ENCODE data around the gene PITHD1.
"Not testable (repeated sequence)": the region's sequence is repeated elsewhere in the genome, so short reads cannot be mapped to it uniquely, and the experiment has no call there.

Gene PITHD1

DNA sequence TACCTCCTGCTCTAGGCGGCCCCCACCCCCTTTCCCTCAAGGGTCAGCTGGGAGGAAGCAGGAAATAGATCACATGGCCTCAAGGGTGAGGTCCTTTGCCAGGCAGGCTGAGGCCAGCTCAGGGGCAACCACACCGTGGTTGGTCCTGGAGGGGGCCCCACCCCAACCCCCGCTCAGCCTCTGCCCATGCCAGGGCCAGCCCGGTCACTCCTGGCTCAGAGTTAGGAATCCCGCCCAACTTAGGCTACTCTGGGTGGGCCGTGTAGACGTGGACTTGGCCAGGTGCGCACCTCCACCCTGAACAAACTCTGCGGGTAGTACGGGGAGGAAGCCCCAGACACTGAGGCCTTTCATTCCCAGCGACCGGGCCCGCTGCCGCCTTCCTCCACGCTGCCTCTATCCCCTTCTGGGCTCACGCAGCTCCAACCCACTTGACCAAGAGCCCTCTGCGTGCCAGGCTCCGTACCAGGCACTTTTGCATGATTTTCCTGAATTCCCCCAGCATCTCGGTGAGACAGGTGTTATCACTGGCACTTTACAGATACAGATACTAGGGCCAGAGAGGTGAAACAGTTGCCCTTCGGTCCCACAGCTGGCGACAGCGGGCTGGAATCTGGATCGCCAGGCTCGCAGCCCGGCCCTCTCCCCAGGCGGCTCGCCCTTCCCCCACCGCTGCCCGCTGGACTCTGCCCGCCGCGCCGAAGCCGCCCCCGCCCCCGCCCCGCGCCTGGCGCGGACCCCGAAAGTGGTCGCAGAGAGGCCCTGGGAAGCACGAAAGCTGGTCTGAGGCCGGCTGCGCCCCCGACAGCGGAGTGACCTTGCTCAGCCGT is 21.6 kb downstream of the PITHD1 start:
- peak; percentile 80 for DNase-seq

DNA sequence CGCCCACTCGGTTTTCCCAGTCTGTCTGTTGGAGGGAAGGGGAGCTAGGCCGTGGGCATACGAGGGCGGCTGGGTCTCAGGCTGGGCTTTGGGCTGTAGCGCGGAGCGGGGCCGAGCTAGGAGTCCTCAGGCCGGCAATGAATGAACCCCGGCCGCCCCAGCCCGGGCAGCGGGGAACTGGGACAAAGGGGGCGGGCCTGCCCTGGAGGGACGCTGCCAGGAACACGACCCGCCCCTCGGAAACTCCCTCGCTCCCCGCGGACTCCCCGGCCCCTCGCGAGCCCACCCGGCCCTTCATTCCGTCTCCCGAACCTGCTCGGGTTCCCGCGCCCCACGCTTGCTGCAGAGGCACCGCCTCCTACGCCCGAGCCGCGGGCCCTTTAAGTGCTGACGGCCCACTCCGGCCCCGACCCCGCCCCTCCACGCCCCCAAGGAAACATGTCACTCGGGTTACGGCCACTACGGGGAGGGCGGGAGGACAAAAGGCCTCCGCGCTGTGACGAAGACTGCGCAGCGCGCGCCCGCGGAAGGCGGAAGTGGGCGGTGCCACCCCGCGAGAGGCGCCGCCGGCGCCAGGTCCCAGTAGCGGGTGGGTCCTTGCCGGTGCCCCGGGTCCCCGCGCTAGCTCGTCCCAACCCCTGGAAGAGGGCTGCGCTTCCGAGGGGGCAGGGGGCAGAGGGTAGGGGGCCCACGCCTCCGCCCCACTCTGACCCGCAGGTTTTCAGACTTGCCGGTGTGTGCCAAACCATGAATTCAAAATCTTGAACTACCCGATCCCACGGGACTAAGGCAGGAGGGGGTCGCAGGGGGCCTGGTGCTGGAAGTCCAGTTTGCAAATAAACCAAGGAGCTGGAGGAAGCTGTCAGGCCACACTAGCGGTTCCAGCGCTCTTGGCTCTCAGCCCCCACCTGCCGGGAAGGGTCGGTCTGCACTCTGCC is 22.5 kb downstream of the PITHD1 start, which contains the start of gene GALE:
Gene GALE, minus strand, starts transcription at position 355 of the 938 bp plus-strand sequence. CDS start 1,747 bp downstream, outside the sequence.
- peak; percentile 98 for DNase-seq

DNA sequence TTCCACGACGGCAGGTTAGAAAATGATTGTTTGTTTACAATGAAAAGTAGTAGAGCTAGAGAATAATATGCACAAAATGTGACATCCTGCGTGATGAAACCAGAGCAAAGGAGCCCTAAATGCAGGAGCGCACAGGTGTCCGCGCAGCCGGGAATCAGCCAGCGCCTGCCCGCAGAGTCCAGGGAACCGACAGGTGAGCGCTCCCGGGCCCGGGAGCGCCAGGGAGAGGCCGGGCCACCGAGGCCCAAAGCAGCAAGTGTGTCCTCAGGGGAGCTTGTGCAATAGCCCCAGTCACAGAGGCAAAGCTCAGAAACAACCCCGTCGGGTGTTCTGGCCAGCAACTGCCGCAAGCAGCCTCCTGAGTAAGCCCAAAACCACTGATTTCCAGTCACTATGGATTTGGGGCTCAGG is 23.1 kb downstream of the PITHD1 start:
- DNase-seq = no peak

DNA sequence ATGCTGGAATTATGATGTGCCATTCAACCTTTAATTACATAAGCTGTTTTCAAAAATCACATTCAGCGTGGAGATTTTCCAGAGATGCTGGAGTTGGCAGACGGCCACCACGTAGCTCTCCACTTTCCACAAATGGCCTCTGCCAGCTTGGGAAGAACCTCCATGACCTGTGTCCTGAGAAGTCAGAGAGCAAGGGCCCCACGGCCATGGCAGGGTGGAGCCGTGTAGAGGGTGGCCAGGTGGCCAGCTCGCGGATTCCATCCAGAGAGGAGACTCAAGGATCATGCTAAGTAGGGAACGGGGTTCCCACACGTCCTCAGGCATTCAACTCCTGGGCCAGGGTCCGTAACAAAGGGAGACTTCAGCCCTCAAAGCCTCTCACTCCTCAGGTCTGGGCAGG is 23.7 kb downstream of the PITHD1 start:
- DNase-seq = no peak

DNA sequence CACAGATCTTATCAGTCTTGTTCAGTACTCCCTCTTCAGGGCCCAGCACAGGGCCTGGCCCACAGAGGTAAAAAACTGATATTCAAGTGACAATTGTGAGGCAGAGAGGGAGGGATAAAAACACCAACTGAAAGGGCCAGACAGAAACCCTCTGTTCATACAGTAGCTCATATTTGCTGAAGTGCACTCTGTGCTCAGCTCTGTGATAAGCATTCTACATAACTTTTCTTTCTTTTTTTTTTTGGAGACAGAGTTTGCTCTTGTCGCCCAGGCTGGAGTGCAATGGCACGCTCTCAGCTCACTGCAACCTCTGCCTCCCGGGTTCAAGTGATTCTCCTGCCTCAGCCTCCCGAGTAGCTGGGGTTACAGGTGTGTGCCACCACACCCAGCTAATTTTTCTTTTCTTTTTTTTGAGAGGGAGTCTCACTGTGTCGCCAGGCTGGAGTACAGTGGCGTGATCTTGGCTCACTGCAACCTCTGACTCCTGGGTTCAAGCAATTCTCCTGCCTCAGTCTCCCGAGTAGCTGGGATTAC is 24.7 kb downstream of the PITHD1 start:
- not testable (repeated sequence) for DNase-seq

DNA sequence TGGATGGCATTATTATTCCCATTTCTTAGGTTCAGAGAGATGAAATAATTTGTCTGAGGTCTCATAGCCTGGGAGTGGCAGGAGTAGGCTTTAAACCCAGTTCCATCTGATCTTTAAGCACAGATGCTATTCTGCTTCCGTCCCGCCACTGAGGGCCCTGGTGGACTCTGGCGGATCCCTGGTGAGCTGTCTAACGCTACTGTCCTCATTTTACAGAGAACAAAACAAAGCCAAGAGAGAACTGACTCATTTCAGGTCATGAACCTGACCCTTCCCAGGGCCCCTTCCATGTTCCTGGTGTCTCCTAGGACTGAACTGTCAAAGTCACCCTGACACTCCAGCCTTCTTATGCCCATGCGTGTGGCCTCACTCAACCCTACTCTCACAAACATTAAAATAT is 25.5 kb downstream of the PITHD1 start:
- DNase-seq = no peak

DNA sequence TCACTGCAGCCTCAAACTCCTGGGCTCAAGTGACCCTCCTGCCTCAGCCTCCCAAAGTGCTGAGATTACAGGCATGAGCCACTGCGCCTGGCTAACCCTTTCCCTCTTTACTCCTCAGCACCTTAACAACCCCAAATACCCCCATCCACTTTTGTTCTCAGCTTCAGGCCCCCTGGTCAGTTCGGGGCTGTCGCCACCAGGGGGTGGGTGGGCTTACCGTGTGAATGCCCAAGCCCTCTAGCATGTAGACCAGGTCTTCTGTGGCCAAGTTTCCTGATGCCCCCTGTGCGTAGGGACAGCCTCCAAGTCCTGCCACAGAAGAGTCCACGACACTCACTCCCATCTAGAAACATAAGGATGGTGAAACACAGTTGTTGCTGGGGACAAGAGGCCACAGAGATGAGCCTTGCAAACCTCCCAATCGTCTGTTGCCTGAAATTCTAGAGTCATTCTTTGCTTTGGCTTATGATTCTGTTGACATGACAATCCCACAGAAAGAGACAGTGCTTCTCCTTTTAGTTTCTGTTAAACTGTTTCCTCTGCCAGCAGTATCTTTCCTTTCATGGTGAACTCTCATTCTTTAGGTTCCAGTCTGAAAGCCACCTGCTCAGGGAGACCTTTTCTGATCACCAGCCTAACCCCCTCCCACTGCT is 26.1 kb downstream of the PITHD1 start:
- no peak for DNase-seq

DNA sequence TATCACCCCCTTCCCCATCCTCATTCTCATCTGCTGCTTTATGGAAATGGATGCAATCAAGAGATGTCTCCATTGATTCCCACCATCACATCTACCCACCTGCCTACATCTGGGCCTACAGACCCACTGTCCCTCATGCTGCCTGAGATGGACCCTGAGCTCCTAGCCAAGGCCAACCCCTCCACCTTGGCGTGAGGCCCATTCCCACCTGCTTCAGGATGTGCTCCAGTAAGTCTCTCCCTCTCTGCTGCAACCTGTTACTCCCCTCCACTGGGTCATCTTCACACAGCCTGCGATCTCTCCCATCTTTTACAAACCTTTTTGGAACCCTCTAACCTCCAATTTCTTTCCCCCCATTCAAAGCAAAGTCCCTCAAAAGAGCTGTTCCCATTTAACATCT is 26.8 kb downstream of the PITHD1 start:
- DNase-seq = no peak

DNA sequence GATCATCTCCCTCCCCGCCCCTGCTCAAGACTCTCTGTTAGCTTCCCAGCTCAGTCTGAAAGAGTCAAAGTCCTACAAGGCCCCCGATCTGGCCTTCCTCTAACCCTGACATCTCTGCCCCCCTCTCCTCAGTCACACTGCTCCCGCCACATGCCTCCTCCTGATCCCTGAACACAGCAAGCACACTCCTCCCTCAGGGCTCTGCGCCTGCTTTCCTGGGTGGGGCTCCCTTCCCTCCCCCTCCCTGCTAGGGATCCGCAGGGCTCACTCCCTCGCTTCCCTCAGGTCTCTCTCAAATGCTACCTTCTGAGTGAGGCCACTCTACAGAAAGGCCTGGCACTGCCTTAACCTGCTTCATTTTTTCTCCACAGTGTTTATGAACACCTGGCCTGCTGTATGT is 28.1 kb downstream of the PITHD1 start:
- DNase-seq = no peak

DNA sequence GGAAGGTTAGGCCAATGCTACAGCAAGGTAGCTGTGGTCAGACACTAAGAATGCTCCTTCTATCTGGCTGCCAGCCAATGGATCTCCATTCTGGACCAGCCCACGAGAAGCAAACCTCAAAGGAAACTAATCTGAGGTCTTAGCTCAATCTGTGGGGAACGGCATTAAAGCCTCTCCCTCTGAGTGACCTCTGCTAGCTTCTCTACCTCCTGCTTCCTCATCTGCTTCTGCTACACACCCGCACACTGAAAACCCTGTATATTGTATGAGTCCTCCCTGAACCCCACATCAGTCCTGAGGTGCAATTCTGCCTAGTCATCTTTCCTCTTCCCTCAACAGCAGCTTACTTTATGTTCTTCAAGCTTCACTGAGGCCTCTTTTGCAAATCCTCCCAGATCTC is 29.2 kb downstream of the PITHD1 start:
- DNase-seq = no peak

DNA sequence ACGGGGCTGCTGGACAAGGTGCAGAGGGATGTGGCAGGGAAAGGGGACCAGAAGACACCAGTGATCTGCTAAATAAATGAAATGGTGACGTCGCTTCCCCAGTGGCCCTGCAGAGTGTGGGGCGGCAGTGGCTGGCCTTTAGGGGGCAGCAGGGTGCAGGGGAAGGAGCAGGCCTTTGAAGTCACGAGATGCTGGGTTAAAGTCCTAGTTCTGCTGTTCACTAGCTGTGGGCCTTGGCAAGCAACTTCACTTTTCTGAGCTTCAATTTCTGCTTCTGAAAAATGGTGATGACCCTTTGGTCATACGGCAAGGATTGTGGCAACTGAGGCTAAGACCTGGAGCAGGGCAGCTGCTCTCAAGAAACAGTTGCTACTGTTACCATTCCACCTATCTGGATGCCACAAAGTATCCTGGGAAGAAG is 31.5 kb downstream of the PITHD1 start:
- peak; percentile 75 for DNase-seq

DNA sequence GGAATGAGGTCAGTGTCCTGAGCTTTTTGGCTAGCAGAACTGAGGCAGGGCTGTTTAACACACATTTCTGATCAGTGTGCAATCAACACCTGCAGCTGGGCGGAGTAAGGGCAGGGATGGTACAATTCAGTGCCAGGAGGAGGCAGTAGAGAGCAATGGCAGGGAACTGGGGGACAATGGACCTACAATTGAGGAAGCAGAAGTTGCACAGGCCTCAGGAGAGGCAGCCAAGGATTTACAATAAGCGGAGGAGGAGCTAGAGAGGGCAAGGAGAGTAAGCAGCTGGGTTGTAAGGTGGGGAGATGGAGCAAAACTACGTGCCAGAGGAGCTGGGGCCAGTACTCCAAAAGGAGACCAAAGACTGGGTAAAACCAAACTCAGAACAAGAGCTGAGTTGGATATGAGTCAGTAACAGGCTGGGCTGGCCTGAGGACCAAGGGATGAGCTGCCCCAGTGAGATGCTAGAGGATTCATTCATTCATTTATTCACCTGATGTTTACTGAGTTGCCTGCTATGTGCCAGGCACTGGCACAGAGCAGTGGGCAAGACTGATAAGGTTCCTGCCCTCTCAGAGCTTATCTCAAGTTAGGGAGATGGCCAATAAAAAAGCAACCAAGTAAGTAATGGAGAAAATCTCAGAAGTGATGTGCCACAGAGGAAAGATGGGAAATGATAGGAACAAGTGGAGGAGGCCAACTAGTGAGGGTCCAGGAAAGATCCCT is 32.8 kb downstream of the PITHD1 start:
- DNase-seq = peak; percentile 61

DNA sequence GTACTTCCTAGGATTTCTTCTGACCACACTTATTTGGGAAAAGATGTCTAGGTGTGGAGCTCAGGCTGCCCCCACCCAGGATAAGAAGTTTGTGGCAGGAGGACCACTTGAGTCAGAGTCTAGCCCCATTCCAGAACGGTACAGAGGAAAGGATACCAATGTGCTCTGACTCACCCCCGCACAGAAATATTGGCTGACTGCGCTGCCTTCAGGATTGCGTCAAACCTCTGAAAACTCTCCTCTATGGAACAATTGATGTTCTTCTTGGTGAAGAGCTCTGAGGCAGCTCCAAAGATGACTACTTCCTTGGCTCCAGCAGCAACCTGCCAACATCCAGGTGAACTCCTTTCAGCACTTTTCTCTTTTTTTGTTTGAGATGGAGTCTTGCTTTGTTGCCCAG is 35.8 kb downstream of the PITHD1 start:
- no peak for DNase-seq

DNA sequence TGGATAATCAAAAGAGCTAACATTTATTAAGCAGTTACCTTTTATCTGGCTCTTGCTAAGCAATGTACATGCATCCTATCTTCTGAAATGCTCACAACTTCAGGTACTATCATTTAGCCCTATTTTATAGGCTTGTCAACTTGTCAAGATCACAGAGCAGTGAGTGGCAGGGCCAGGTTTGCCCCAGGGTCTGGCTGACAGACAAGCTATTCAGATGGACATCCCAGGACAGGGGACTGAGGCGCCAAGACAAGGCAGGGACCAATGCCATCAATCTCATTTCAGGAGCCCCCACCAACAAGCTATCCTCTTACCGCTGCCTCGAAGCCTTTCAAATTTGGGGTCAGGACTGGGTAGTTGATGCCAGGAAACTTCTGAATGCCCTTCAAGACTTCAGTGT is 38.1 kb downstream of the PITHD1 start:
- DNase-seq = no peak

DNA sequence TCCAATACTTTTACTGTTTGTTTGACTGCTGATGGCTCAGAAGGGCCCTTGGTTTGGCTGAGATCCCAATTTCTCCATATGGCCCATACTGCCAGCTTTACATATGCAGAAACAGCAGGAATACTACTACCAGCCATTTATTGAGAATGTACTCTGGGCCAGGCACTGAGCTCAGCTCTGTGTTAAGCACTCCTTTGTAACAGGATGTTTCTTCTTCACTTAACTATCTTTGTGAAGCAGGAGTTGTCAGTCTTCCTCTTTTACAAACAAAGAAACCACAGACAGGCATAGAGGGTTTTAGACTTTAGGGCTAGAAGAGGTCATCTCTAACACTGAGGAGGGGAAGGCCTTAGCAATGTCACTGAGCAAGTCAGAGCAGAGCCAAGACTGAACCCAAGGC is 38.7 kb downstream of the PITHD1 start:
- no peak for DNase-seq

DNA sequence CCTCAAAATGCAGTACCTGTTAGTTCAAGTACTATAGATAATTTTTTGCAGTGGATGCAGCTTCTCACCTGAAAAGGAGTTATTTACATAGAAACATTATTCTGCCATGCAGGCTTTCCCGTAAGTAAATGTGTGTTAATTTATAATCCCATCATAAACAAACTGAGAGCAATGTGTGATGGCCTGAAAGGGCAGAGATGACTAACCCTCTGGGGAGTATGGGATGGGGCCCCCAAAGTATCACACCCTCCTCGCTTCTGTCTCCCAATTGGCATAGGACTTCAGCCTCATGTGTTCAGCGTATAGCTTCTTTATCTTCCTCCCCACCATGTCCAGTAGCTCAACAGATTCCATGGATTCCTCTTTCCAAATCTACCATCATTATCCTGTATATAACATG is 39.4 kb downstream of the PITHD1 start:
- DNase-seq = no peak

DNA sequence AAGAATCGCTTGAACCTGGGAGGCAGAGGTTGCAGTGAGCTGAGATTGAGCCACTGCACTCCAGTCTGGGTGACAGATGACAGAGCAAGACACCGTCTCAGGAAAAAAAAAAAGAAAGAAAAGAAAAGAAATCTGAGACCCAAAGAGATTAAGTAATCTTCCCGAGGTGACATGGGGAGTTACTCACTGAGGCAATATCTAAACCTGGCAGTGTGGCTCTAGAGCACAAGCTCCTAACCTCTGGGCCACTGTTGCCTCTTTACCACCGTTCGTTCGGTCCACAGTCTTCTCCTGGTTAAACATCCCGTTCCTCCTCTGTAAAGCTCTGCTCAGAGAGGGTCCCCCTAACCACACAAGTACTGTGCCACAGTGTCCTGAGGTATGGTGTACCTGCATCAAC is 45.5 kb downstream of the PITHD1 start:
- no peak for DNase-seq

DNA sequence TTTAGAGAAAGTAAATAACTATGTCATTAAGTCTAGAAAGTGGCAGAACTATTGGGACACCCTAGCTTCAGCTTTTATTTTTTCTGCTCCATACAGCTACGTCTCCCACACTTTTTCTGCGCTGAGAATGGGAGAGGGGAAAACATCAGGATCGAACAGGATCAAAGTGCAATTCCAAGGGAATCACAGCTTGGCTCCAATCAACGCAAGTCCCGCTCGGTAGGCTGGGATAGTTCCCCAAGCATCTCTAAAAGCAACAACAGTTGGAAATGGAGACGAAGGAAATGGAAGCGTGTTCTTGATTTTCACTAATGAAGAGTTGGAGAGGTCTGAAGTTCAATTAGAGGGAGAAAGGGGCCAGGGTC is 46.5 kb downstream of the PITHD1 start:
- DNase-seq = no peak

DNA sequence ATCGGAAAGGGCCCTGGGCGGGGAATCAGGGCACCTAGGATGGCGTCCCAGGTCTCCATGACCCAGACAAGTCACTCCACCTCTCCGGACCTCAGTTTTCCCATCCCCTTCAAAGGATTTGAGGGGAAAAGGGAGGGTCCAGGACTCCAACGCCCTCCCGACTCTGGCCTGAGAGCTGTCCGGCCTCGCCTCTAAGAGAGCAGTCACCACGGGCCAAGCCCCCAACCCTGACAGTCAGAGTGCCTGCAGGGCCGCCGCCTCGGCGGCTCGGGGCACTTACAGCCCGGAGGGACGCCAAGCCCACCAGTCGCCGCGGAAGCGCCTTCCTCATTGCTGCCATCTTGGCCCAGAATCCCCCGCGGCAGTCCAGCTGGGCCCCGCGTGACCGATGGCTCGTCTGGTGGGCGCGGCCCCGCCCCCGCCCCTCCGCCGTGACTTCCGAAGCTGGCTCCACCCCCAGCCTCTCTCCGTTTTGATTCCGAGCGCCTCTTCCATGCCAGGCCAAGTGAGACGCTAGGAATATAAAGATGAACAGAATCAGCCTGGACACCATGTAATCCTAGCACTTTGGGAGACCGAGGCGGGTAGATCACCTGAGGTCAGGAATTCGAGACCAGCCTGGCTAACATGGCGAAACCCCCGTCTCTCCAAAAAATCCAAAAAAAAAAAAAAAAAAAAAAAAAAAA is 47.0 kb downstream of the PITHD1 start, which contains the start of gene HMGCL:
Gene HMGCL, minus strand, starts transcription at position 354 of the 686 bp plus-strand sequence. Its CDS starts 14 bp downstream, at position 340.
- DNase-seq = peak; percentile 96

DNA sequence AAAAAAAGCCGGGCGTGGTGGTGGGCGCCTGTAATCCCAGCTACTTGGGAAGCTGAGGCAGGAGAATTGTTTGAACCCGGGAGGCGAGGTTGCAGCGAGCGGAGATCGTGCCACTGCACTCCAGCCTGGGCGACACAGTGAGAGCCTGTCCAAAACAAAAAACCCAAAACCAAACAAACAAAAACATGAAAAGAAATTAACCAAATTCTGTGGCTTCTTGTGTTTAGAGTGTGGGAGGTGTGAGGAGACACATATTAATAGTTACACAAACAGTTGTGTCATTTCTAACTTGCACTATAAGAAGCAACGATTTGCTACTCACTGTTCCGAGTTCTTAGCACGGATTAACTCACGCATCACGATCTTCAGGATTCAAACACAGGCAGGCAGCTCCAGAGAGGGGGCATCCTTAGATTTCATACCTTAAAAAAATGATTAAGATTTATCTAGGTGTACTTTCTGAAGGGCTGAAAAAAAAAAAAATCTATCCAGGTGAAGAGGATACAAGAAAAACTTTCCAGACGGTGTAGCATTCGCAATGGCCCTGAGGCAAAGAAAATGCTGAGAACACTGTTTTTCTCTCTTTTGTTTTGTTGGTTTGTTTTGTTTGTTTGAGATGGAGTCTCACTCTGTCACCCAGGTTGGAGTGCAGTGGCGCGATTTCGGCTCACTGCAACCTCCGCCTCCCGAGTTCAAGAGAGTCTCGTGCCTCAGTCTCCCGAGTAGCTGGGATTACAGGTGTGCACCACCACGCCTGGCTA is 47.7 kb downstream of the PITHD1 start:
- no peak for DNase-seq

DNA sequence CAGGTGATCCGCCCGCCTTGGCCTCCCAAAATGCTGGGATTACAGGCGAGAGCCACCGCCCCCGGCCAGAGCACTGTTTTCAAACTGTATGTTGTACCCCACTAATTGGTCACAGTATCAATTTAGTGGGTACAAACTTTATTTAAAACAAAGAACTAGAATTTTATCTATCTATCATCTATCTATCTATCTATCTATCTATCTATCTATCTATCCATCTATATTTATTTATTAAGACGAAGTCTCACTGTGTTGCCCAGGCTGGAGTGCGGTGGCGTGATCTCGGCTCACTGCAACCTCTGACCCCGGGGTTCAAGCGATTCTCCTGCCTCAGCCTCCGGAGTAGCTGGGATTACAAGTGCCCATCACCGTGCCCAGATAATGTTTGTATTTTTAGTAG is 48.4 kb downstream of the PITHD1 start:
- not testable (repeated sequence) for DNase-seq

Measured in femur (tissue), 1 donor.